Adrenal gland (tissue), 5 donors: ENCODE measurements around the gene STON2.
"Not testable (repeated sequence)": the region's sequence is repeated elsewhere in the genome, so short reads cannot be mapped to it uniquely, and the experiment has no call there.

Source experiments
- POLR2A ChIP-seq, 2 donors: fragments of 450-650 bp; IDR thresholded peaks; one replicate each; pipeline ENCODE4 v1.6.1; 2017; ENCODE audit warnings: antibody characterized with exemption in 2 of 2, mild to moderate bottlenecking in 2 of 2, moderate library complexity in 1 of 2
- TF ChIP-seq, protein P1 (sequence below), 6 experiments: fragments of 450-650 bp in 4 of 6; fragments of 200-600 bp in 2 of 6; sonication (generic) in 1 of 6; IDR thresholded peaks; 1 replicate in 5 of 6; 2 replicates in 1 of 6; pipeline versions ENCODE4 v1.5.1 to v1.8.0; 2016 to 2021; ENCODE audit warnings: antibody characterized with exemption in 6 of 6, mild to moderate bottlenecking in 2 of 6, moderate library complexity in 1 of 6
- donor health status: DM: no; HTN: no; CAD: no.

- TF ChIP-seq, protein P1, sequence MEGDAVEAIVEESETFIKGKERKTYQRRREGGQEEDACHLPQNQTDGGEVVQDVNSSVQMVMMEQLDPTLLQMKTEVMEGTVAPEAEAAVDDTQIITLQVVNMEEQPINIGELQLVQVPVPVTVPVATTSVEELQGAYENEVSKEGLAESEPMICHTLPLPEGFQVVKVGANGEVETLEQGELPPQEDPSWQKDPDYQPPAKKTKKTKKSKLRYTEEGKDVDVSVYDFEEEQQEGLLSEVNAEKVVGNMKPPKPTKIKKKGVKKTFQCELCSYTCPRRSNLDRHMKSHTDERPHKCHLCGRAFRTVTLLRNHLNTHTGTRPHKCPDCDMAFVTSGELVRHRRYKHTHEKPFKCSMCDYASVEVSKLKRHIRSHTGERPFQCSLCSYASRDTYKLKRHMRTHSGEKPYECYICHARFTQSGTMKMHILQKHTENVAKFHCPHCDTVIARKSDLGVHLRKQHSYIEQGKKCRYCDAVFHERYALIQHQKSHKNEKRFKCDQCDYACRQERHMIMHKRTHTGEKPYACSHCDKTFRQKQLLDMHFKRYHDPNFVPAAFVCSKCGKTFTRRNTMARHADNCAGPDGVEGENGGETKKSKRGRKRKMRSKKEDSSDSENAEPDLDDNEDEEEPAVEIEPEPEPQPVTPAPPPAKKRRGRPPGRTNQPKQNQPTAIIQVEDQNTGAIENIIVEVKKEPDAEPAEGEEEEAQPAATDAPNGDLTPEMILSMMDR (IDR thresholded peaks at IDR 0.05) = not testable (repeated sequence)
- TF ChIP-seq POLR2A (IDR thresholded peaks at IDR 0.05) = not testable (repeated sequence)
Measured at GRCh38 chr14:81236849-81237248, 163.3 kb downstream of the STON2 start.
